HL-60 (cell line): ENCODE results near the gene RPAP3.
A peak's percentile ranks its signal among the peaks of the same experiment; 100 is the strongest.
"Not testable (repeated sequence)": the region's sequence is repeated elsewhere in the genome, so short reads cannot be mapped to it uniquely, and the experiment has no call there.

ENCODE experiments used
- DNase-seq, 2 experiments: peaks; one replicate each; pipeline ENCODE4 v3.0.0-alpha.2; 2010 to 2020; ENCODE audit warnings: low read depth in 1 of 2, low spot score in 1 of 2
- H3K27ac ChIP-seq: fragments of 250-450 bp; sonication (Bioruptor Pico); replicated peaks from 2 replicates; pipeline ENCODE4 v1.5.1; 2020; ENCODE audit warnings: mild to moderate bottlenecking, moderate library complexity
- H3K27me3 ChIP-seq: fragments of 250-450 bp; sonication (Bioruptor Pico); 2 replicates; pipeline ENCODE4 v1.5.1; 2021; ENCODE audit warnings: mild to moderate bottlenecking, moderate library complexity; ENCODE audit not compliant: insufficient read depth, poor library complexity, severe bottlenecking
- H3K4me3 ChIP-seq: replicated peaks from 2 replicates; pipeline ENCODE4 v1.5.1; 2011; ENCODE audit warnings: mild to moderate bottlenecking, control low read depth, low read length; ENCODE audit not compliant: insufficient read depth
- GABPA ChIP-seq: IDR thresholded peaks from 2 replicates; pipeline ENCODE4 v1.6.1; 2012; ENCODE audit warnings: low read depth
- POLR2AphosphoS5 ChIP-seq: IDR thresholded peaks from 2 replicates; pipeline ENCODE4 v1.6.1; 2012; ENCODE audit warnings: low read depth
- SPI1 ChIP-seq: IDR thresholded peaks from 2 replicates; pipeline ENCODE4 v1.6.1; 2012; ENCODE audit warnings: low read depth, mild to moderate bottlenecking, borderline replicate concordance
- TF ChIP-seq, protein P1 (sequence below): IDR thresholded peaks from one replicate; pipeline ENCODE4 v1.5.1; 2011; ENCODE audit warnings: low read length, control low read depth, inconsistent platforms; ENCODE audit not compliant: insufficient read depth
- TF ChIP-seq, protein P2 (sequence below): IDR thresholded peaks from 2 replicates; pipeline ENCODE4 v1.6.1; 2012; ENCODE audit warnings: low read depth; ENCODE audit not compliant: insufficient replicate concordance

Gene RPAP3

DNA sequence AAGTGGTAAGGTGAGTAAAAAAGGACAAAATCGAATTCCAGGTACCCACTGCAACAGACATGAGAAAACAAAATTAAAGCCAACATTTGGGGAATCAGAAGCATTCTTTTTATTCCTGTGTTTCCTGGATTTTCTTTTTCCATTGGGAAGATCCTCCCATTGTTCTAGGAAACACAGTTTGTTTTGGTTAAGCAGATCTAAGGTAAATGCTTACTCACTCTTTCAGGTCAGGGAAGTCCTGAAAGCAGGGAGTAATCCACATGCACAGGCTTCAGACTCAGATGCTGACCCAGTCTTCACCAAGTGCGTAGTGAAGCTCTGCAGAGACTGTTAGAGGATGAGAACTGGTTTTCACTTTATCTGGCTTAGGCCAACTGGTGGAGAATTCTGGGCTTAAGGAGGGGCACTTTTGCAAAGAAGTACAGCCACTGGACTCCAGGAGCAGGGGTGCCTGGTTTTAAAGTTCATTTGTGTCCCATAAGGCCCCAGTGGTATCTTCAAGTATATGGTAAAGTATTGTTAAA is 57.7 kb downstream of the RPAP3 start:
- TF ChIP-seq SPI1: no peak
- TF ChIP-seq, protein P1, sequence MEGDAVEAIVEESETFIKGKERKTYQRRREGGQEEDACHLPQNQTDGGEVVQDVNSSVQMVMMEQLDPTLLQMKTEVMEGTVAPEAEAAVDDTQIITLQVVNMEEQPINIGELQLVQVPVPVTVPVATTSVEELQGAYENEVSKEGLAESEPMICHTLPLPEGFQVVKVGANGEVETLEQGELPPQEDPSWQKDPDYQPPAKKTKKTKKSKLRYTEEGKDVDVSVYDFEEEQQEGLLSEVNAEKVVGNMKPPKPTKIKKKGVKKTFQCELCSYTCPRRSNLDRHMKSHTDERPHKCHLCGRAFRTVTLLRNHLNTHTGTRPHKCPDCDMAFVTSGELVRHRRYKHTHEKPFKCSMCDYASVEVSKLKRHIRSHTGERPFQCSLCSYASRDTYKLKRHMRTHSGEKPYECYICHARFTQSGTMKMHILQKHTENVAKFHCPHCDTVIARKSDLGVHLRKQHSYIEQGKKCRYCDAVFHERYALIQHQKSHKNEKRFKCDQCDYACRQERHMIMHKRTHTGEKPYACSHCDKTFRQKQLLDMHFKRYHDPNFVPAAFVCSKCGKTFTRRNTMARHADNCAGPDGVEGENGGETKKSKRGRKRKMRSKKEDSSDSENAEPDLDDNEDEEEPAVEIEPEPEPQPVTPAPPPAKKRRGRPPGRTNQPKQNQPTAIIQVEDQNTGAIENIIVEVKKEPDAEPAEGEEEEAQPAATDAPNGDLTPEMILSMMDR: no peak
- no peak for TF ChIP-seq POLR2AphosphoS5
- TF ChIP-seq, protein P2, sequence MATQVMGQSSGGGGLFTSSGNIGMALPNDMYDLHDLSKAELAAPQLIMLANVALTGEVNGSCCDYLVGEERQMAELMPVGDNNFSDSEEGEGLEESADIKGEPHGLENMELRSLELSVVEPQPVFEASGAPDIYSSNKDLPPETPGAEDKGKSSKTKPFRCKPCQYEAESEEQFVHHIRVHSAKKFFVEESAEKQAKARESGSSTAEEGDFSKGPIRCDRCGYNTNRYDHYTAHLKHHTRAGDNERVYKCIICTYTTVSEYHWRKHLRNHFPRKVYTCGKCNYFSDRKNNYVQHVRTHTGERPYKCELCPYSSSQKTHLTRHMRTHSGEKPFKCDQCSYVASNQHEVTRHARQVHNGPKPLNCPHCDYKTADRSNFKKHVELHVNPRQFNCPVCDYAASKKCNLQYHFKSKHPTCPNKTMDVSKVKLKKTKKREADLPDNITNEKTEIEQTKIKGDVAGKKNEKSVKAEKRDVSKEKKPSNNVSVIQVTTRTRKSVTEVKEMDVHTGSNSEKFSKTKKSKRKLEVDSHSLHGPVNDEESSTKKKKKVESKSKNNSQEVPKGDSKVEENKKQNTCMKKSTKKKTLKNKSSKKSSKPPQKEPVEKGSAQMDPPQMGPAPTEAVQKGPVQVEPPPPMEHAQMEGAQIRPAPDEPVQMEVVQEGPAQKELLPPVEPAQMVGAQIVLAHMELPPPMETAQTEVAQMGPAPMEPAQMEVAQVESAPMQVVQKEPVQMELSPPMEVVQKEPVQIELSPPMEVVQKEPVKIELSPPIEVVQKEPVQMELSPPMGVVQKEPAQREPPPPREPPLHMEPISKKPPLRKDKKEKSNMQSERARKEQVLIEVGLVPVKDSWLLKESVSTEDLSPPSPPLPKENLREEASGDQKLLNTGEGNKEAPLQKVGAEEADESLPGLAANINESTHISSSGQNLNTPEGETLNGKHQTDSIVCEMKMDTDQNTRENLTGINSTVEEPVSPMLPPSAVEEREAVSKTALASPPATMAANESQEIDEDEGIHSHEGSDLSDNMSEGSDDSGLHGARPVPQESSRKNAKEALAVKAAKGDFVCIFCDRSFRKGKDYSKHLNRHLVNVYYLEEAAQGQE: no peak
- TF ChIP-seq GABPA: no peak
- no peak overlapping the region for H3K4me3 ChIP-seq
- DNase-seq: no peak
- H3K27me3 ChIP-seq: no peaks in the 10 kb centered on the region
- H3K27ac ChIP-seq: no peak overlapping the region

DNA sequence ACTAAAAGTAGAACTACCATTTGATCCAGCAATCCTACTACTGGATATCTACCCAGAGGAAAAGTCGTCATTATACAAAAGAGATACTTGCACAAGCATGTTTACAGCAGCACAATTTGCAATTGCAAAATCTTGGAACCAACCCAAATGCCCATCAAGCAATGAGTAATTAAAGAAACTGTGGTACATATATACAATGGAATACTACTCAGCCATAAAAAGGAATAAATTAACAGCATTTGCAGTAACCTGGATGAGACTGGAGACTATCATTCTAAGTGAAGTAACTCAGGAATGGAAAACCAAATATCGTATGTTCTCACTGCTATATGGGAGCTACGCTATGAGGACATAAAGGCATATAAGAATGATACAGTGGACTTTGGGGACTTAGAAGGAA is 63.5 kb downstream of the RPAP3 start:
- not testable (repeated sequence) for H3K27me3 ChIP-seq, H3K27ac ChIP-seq, H3K4me3 ChIP-seq, DNase-seq

DNA sequence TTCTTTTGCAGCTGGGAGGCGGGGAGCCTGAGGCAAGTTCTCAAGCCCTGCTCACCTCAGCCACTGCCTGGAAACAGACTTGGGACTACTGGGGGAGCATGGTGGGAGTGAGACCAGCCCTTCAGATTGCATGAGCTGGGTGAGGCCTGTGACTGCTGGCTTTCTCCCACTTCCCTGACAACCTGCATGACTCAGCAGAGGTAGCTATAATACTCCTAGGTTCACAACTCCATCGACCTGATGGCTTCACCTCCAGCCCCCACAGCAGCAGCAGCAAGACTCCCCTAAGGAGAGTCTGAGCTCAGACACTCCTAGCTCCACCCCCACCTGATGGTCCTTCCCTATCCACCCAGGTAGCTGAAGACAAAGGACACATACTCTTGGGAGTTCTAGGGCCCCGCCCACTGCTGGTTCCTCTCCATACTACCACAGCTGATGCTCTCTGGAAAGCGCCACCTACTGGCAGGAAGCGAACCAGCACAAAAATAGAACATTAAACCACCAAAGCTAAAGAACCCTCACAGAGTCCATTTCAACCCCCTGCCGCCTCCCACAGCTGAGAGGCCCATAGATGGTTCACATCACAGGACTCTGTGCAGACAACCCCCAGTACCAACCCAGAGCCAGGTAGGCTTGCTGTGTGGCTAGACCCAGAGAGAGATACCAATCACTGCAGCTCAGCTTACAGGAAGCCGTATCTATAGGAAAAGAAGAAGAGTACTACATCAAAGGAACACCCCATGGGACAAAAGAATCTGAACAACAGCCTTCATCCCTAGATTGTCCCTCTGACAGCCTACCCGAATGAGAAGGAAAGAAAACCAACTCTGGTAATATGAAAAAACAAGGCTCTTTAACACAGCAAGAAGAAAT is 68.7 kb downstream of the RPAP3 start:
- peak; percentile 47 to 58 for DNase-seq
- Histone ChIP-seq H3K27ac (no peak overlapping the region), H3K4me3 (no peak overlapping the region), H3K27me3 (no peaks in the 10 kb centered on the region)
- TF ChIP-seq, protein P1: peak; percentile 19
- TF ChIP-seq GABPA: no peak

DNA sequence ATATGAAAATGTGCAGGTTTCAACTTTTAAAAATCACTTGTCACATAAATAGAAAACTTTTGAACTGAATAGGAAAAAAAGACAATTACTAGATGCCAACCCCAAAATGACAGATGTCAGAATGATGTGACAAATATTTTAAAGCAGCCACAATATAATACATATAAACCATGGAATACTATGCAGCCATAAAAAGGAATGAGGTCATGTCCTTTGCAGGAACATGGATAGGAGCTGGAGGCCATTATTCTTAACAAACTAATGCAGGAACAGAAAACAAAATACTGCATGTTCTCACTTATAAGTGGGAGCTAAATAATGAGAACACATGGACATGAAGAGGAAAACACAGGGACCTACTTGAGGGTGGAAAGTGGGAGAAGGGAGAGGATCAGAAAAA is 70.1 kb downstream of the RPAP3 start:
- not testable (repeated sequence) for H3K27ac ChIP-seq, DNase-seq, H3K27me3 ChIP-seq, H3K4me3 ChIP-seq

DNA sequence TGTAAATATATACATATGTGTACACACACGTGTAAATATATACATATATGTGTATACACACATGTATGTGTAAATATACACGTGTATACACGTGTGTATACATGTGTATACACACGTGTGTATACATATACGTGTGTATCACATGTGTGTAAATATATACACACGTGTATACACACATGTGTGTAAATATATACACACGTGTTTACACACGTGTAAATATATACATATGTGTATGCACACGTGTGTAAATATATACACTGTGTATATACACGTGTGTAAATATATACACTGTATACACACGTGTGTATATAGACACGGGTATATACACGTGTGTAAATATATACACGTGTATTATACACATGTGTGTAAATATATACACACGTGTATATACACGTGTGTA is 71.7 kb downstream of the RPAP3 start:
- H3K27ac ChIP-seq: no peak overlapping the region
- DNase-seq: no peak
- TF ChIP-seq GABPA: no peak
- TF ChIP-seq, protein P2: no peak
- no peak for TF ChIP-seq SPI1
- no peak for TF ChIP-seq POLR2AphosphoS5
- TF ChIP-seq, protein P1: no peak
- no peaks in the 10 kb centered on the region for H3K27me3 ChIP-seq
- no peak overlapping the region for H3K4me3 ChIP-seq
